Esophagus squamous epithelium (tissue), 4 donors: ENCODE data around the gene LRP1B.

Experiments used
- CTCF ChIP-seq, 6 experiments: fragments of 450-650 bp in 4 of 6; fragments of 200-600 bp in 2 of 6; sonication (generic) in 2 of 6; IDR thresholded peaks; one replicate each; pipeline ENCODE4 v1.5.1; 2016 to 2019; ENCODE audit warnings: antibody characterized with exemption in 6 of 6, mild to moderate bottlenecking in 4 of 6, moderate library complexity in 4 of 6
- POLR2A ChIP-seq, 4 donors: fragments of 450-650 bp; IDR thresholded peaks; one replicate each; pipeline ENCODE4 v1.6.1; 2017; ENCODE audit warnings: antibody characterized with exemption in 4 of 4, mild to moderate bottlenecking in 4 of 4, moderate library complexity in 3 of 4

GRCh38 chr2:141037361-141037760, 1093.5 kb downstream of the LRP1B start:
- no peak for TF ChIP-seq CTCF (IDR thresholded peaks at IDR 0.05)
- TF ChIP-seq POLR2A (IDR thresholded peaks at IDR 0.05): no peak
